GM23338 (cell line): ENCODE measurements around the gene ERBB3. TPM values are rescaled to one million over a fixed set of nuclear protein-coding genes. Genes with fewer than 3 reads are reported as not detected.

Experiments
- ATAC-seq: fragments of 200-7000 bp; cut with Tn5 transposase; 3 replicates; pipeline ENCODE4 v1.9.1; 2020
- DNase-seq: peaks from one replicate; pipeline ENCODE4 v3.0.0-alpha.2; 2015; ENCODE audit warnings: low spot score
- H2AFZ ChIP-seq: fragments of 200-600 bp; sonication (generic); 2 replicates; pipeline ENCODE4 v1.8.0; 2016; ENCODE audit warnings: antibody characterized with exemption, mild to moderate bottlenecking, moderate library complexity
- H3F3A ChIP-seq: fragments of 200-600 bp; sonication (generic); replicated peaks from 2 replicates; pipeline ENCODE4 v1.8.0; 2017; ENCODE audit warnings: antibody characterized with exemption, mixed run types, low read depth
- H3K27ac ChIP-seq: fragments of 200-600 bp; sonication (generic); 2 replicates; pipeline ENCODE4 v1.6.1; 2016; ENCODE audit warnings: low read depth
- H3K27me3 ChIP-seq: fragments of 200-600 bp; sonication (generic); 2 replicates; pipeline ENCODE4 v1.8.0; 2016; ENCODE audit warnings: mild to moderate bottlenecking, mixed run types, moderate library complexity; ENCODE audit not compliant: insufficient read depth
- H3K36me3 ChIP-seq: fragments of 200-600 bp; sonication (generic); 2 replicates; pipeline ENCODE4 v1.8.0; 2016; ENCODE audit warnings: mild to moderate bottlenecking; ENCODE audit not compliant: insufficient read depth
- H3K4me1 ChIP-seq: fragments of 200-600 bp; sonication (generic); 2 replicates; pipeline ENCODE4 v1.8.0; 2016; ENCODE audit warnings: mild to moderate bottlenecking, moderate library complexity; ENCODE audit not compliant: insufficient read depth
- H3K4me2 ChIP-seq: fragments of 200-600 bp; sonication (generic); 2 replicates; pipeline ENCODE4 v1.7.1; 2017; ENCODE audit warnings: mixed run types
- H3K4me3 ChIP-seq: fragments of 200-600 bp; sonication (generic); 2 replicates; pipeline ENCODE4 v1.6.1; 2016; ENCODE audit warnings: mixed run types
- H3K79me2 ChIP-seq: fragments of 200-600 bp; sonication (generic); replicated peaks from 2 replicates; pipeline ENCODE4 v1.8.0; 2017; ENCODE audit warnings: mild to moderate bottlenecking; ENCODE audit not compliant: insufficient read depth
- H3K9me2 ChIP-seq: fragments of 200-600 bp; sonication (generic); 2 replicates; pipeline ENCODE4 v1.8.0; 2017; ENCODE audit not compliant: insufficient read depth
- H4K20me1 ChIP-seq: fragments of 200-600 bp; sonication (generic); replicated peaks from 2 replicates; pipeline ENCODE4 v1.8.0; 2017; ENCODE audit warnings: mild to moderate bottlenecking; ENCODE audit not compliant: insufficient read depth
- H3K27ac Mint-ChIP-seq: 2 replicates; pipeline ENCODE4 v1.8.0; 2020; ENCODE audit warnings: inconsistent platforms, mild to moderate bottlenecking, moderate library complexity, mixed read lengths
- H3K27me3 Mint-ChIP-seq: 3 replicates; pipeline ENCODE4 v1.8.0; 2022; ENCODE audit warnings: low read depth, mild to moderate bottlenecking, moderate library complexity, mixed read lengths, inconsistent platforms; ENCODE audit not compliant: insufficient read depth, poor library complexity
- H3K36me3 Mint-ChIP-seq: 3 replicates; pipeline ENCODE4 v1.8.0; 2021; ENCODE audit warnings: low read depth, mild to moderate bottlenecking, inconsistent platforms, moderate library complexity, mixed read lengths
- H3K4me1 Mint-ChIP-seq: 3 replicates; pipeline ENCODE4 v1.8.0; 2020; ENCODE audit warnings: mild to moderate bottlenecking, inconsistent platforms, mixed read lengths
- H3K4me3 Mint-ChIP-seq: 3 replicates; pipeline ENCODE4 v1.8.0; 2021; ENCODE audit warnings: moderate library complexity, mild to moderate bottlenecking, inconsistent platforms, mixed read lengths
- H3K9me3 Mint-ChIP-seq: 3 replicates; pipeline ENCODE4 v1.8.0; 2020; ENCODE audit warnings: moderate library complexity, mild to moderate bottlenecking, inconsistent platforms, mixed read lengths
- CREB1 ChIP-seq: fragments of 250-450 bp; sonication (Bioruptor Pico); IDR thresholded peaks from 2 replicates; pipeline ENCODE4 v1.5.0; 2020; ENCODE audit warnings: low read depth, mild to moderate bottlenecking, moderate library complexity
- ETS1 ChIP-seq: IDR thresholded peaks from 2 replicates; pipeline ENCODE4 v1.6.1; 2016; ENCODE audit warnings: antibody characterized with exemption
- EZH2 ChIP-seq: fragments of 200-600 bp; sonication (generic); IDR thresholded peaks from one replicate; pipeline ENCODE4 v1.8.0; 2017; ENCODE audit warnings: antibody characterized with exemption, mild to moderate bottlenecking, low read depth; ENCODE audit not compliant: unreplicated experiment
- JUNB ChIP-seq: IDR thresholded peaks from one replicate; pipeline ENCODE4 v1.6.1; 2016; ENCODE audit warnings: antibody characterized with exemption; ENCODE audit not compliant: unreplicated experiment
- NANOG ChIP-seq: IDR thresholded peaks from 2 replicates; pipeline ENCODE4 v1.6.1; 2016; ENCODE audit warnings: antibody characterized with exemption, borderline replicate concordance
- POLR2AphosphoS5 ChIP-seq: IDR thresholded peaks from 2 replicates; pipeline ENCODE4 v1.6.1; 2016; ENCODE audit warnings: antibody characterized with exemption, low read depth
- STAT1 ChIP-seq: IDR thresholded peaks from one replicate; pipeline ENCODE4 v1.6.1; 2016; ENCODE audit warnings: antibody characterized with exemption; ENCODE audit not compliant: unreplicated experiment
- ZNF114 ChIP-seq: fragments of 250-450 bp; sonication (Bioruptor Pico); IDR thresholded peaks from 2 replicates; pipeline ENCODE4 v1.5.0; 2020; ENCODE audit warnings: mild to moderate bottlenecking, moderate library complexity
- ZNF331 ChIP-seq: fragments of 250-450 bp; sonication (Bioruptor Pico); IDR thresholded peaks from 2 replicates; pipeline ENCODE4 v1.5.0; 2020; ENCODE audit warnings: low read depth, mild to moderate bottlenecking, moderate library complexity
- polyA plus RNA-seq: library from polyadenylated mRNA; unstranded; fragments of >200 nt; fragmentation: Nextera tagmentation; extraction: Ambion mirVana; gene quantifications from 2 replicates; pipeline ENCODE4 v1.2.1, GENCODE V29; 2016
- total RNA-seq: library from RNA; depleted of rRNA; stranded (reverse); fragments of >200 nt; shearing (Covaris generic); gene quantifications from 2 replicates; pipeline ENCODE4 v1.2.3, GENCODE V29; 2014
- TF ChIP-seq, protein P1 (sequence below), 2 experiments: fragments of 200-600 bp in 1 of 2; sonication (generic) in 1 of 2; conservative IDR thresholded peaks; 2 replicates each; pipeline versions ENCODE4 v1.5.1 to v1.6.1; 2016 to 2017; ENCODE audit warnings: antibody characterized with exemption in 2 of 2, low read depth in 2 of 2, mild to moderate bottlenecking in 2 of 2, moderate library complexity in 1 of 2

The ERBB3 gene
- total and polyA plus RNA-seq, 2 experiments from 2014 or later: 21.0 to 54.4 TPM

- Histone ChIP-seq H3K36me3 (0 out of 2 replicates have a peak, but pooled peaks cover 11% of the 10 kb centered on the region), H4K20me1 (peaks cover 17% of the 10 kb centered on the region), H3K4me1 (peaks cover 22% of the 10 kb centered on the region), H3K27ac (peak overlapping the region; percentile 98), H2AFZ (peak overlapping the region; percentile 93), H3K79me2 (peaks cover 30% of the 10 kb centered on the region), H3K4me2 (peak overlapping the region; percentile 93), H3K4me3 (peak overlapping the region; percentile 84), H3K27me3 (no peaks in the 10 kb centered on the region), H3F3A (0 out of 2 replicates have a peak, but pooled peaks cover 13% of the 10 kb centered on the region), H3K9me2 (no peaks in the 10 kb centered on the region)
- Mint-ChIP-seq H3K9me3 (peaks cover 3% of the 10 kb centered on the region; the same call in 1 of the 3 replicates), H3K4me3 (peak overlapping the region; percentile 90), H3K36me3 (peaks cover 26% of the 10 kb centered on the region), H3K27ac (peak overlapping the region; percentile 98), H3K27me3 (peaks cover 8% of the 10 kb centered on the region), H3K4me1 (peaks cover 30% of the 10 kb centered on the region)
- DNase-seq (peak; percentile 80), ATAC-seq (peak; percentile 37)
- TF ChIP-seq, protein P1, sequence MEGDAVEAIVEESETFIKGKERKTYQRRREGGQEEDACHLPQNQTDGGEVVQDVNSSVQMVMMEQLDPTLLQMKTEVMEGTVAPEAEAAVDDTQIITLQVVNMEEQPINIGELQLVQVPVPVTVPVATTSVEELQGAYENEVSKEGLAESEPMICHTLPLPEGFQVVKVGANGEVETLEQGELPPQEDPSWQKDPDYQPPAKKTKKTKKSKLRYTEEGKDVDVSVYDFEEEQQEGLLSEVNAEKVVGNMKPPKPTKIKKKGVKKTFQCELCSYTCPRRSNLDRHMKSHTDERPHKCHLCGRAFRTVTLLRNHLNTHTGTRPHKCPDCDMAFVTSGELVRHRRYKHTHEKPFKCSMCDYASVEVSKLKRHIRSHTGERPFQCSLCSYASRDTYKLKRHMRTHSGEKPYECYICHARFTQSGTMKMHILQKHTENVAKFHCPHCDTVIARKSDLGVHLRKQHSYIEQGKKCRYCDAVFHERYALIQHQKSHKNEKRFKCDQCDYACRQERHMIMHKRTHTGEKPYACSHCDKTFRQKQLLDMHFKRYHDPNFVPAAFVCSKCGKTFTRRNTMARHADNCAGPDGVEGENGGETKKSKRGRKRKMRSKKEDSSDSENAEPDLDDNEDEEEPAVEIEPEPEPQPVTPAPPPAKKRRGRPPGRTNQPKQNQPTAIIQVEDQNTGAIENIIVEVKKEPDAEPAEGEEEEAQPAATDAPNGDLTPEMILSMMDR (conservative IDR thresholded peaks at IDR 0.05; ENCODE audit: low read depth in 2 of 2): peak; percentile 34 to 49; a peak in 2 of 4 replicates
- TF ChIP-seq ZNF331 (CRISPR knock-in tag): no peak
Measured at GRCh38 chr12:56080556-56081138, 682 bp downstream of the ERBB3 start.

DNA sequence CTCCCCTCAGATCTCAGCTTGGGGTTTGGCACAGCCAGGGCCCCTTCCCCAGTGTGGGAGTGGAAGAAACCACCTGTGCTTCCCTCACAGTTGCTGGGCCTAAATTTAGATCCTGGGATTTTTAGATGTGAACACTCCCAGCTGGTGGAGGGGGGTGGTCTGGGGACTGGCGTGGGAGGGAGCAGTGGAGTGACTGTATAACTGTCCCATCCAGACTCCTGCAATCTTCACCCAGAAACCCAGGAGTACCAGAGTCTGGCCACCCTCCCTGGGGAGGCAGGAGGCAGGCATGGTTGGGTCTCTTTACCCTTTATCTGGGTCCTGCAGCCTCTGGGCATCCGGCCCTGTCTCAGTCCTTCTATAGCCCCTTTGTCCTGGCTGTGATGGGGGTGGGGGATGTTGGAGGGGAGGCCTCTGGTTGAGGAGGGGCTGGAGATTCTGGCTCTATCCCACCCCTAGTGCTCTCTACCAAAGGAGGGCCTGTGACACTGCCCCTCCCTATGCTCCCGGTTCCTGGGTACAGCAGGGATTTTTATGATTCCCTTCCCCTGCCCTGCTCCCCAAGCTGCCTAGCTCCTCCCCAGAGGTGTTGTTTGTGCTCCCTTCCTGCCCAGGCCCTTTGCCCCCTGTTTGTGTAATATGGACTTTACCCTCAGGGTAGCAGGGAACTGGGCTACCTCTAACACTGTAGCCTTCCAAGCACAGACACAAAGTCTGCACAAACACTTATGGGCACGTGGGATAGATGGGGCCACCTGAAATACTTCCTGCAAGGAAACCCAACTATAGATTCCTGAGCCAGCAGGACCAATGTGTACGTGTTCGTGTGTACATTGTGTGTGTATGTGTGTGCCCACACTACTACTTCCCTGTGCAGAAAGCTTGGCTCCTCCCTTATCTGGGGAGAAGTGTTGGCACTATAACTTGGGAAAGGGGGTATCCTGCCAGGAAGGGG, 1.7 kb downstream of the ERBB3 start:
- DNase-seq (peak; percentile 27), ATAC-seq (no peak)
- Histone ChIP-seq H3K79me2 (peaks cover 30% of the 10 kb centered on the region), H3K27me3 (no peaks in the 10 kb centered on the region), H3K4me3 (peak overlapping the region; percentile 84), H3K9me2 (no peaks in the 10 kb centered on the region), H3K27ac (peak overlapping the region; percentile 98; the same call in 1 of the 2 replicates), H4K20me1 (peaks cover 21% of the 10 kb centered on the region), H3K4me2 (peak overlapping the region; percentile 93), H3F3A (0 out of 2 replicates have a peak, but pooled peaks cover 14% of the 10 kb centered on the region), H3K36me3 (0 out of 2 replicates have a peak, but pooled peaks cover 11% of the 10 kb centered on the region), H2AFZ (no peak overlapping the region), H3K4me1 (peaks cover 22% of the 10 kb centered on the region)
- peaks cover 2% of the 10 kb centered on the region; the same call in 1 of the 3 replicates for H3K9me3 Mint-ChIP-seq
- peak overlapping the region; percentile 90 for H3K4me3 Mint-ChIP-seq
- peaks cover 36% of the 10 kb centered on the region for H3K36me3 Mint-ChIP-seq
- peaks cover 38% of the 10 kb centered on the region for H3K4me1 Mint-ChIP-seq
- H3K27me3 Mint-ChIP-seq: peaks cover 8% of the 10 kb centered on the region
- H3K27ac Mint-ChIP-seq: no peak overlapping the region; the same call in 1 of the 2 replicates
- no peak for TF ChIP-seq STAT1
- TF ChIP-seq ZNF331 (CRISPR knock-in tag): no peak
- no peak for TF ChIP-seq JUNB
- TF ChIP-seq CREB1 (CRISPR knock-in tag): no peak
- no peak for TF ChIP-seq POLR2AphosphoS5
- TF ChIP-seq NANOG: no peak
- TF ChIP-seq ETS1: no peak
- no peak for TF ChIP-seq EZH2
- TF ChIP-seq ZNF114: no peak
